Lung (tissue), 12 donors: ENCODE results near the gene IL6R. TPM values are rescaled to one million over a fixed set of nuclear protein-coding genes. Genes with fewer than 3 reads are reported as not detected.

Experiments
- ATAC-seq: fragments of 200-7000 bp; cut with Tn5 transposase; one replicate; pipeline ENCODE4 v1.9.1; 2020; ENCODE audit warnings: moderate number of reproducible peaks; ENCODE audit not compliant: insufficient read depth, low FRiP score
- DNase-seq, 3 donors: peaks; one replicate each; pipeline ENCODE4 v3.0.0-alpha.2; 2013 to 2017
- H3K27ac ChIP-seq, 2 donors: one replicate each; pipeline ENCODE4 v1.5.1; 2013; ENCODE audit warnings: mild to moderate bottlenecking in 2 of 2, moderate library complexity in 2 of 2, control low read depth in 1 of 2, inconsistent platforms in 1 of 2, low read depth in 1 of 2, low read length in 1 of 2
- H3K27me3 ChIP-seq, 3 donors: one replicate each; pipeline ENCODE4 v1.5.1; 2013; ENCODE audit warnings: low read length in 2 of 3; ENCODE audit not compliant: control insufficient read depth in 3 of 3, insufficient read depth in 3 of 3
- H3K36me3 ChIP-seq, 4 donors: one replicate each; pipeline ENCODE4 v1.5.1; 2013; ENCODE audit warnings: low read length in 4 of 4, mild to moderate bottlenecking in 1 of 4, moderate library complexity in 1 of 4; ENCODE audit not compliant: control insufficient read depth in 4 of 4, insufficient read depth in 4 of 4
- H3K4me1 ChIP-seq, 5 donors: one replicate each; pipeline ENCODE4 v1.5.1; 2013; ENCODE audit warnings: low read length in 5 of 5, mild to moderate bottlenecking in 2 of 5, moderate library complexity in 1 of 5; ENCODE audit not compliant: control insufficient read depth in 5 of 5, insufficient read depth in 5 of 5
- H3K4me3 ChIP-seq: one replicate; pipeline ENCODE4 v1.5.1; 2013; ENCODE audit warnings: mild to moderate bottlenecking, control low read depth, moderate library complexity
- H3K9ac ChIP-seq, 2 donors: one replicate each; pipeline ENCODE4 v1.5.1; 2013; ENCODE audit warnings: low read length in 2 of 2, control low read depth in 1 of 2; ENCODE audit not compliant: insufficient read depth in 1 of 2
- H3K9me3 ChIP-seq, 4 donors: one replicate each; pipeline ENCODE4 v1.5.1; 2013; ENCODE audit warnings: low read length in 3 of 4, mild to moderate bottlenecking in 1 of 4, moderate library complexity in 1 of 4; ENCODE audit not compliant: control insufficient read depth in 4 of 4, insufficient read depth in 3 of 4
- CTCF ChIP-seq: IDR thresholded peaks from 2 replicates; pipeline ENCODE4 v1.5.1; 2012; ENCODE audit warnings: mild to moderate bottlenecking; ENCODE audit errors: control extremely low read depth, extremely low read depth
- WGBS, 2 donors: extraction: QIAGEN DNeasy Blood & Tissue Kit; methylation state at CpG; one replicate each; pipeline ENCODE4 v1.1.7; 2013; 5-methylcytosine and 5-hydroxymethylcytosine counted together
- polyA plus RNA-seq, 2 donors: library from polyadenylated mRNA; stranded (reverse); fragments of 200-250 nt; gene quantifications; one replicate each; pipeline ENCODE4 v1.2.1, GENCODE V29; 2013
- total RNA-seq, 2 donors: library from RNA; depleted of rRNA in 1 of 2; stranded (reverse); fragments of >200 nt in 1 of 2; gene quantifications; one replicate each; pipeline ENCODE4 v1.2.1, GENCODE V29; 2014 to 2021
- donor health status: control.
- donor health status: control.
- donor health status: Bipolar disorder and iron deficiency.
- donor health status: healthy.
- donor health status: DM: yes; HTN: yes; CAD: no.

Gene IL6R
- total and polyA plus RNA-seq, 4 donors = 12.3 to 79.7 (median 32.0) TPM

DNA sequence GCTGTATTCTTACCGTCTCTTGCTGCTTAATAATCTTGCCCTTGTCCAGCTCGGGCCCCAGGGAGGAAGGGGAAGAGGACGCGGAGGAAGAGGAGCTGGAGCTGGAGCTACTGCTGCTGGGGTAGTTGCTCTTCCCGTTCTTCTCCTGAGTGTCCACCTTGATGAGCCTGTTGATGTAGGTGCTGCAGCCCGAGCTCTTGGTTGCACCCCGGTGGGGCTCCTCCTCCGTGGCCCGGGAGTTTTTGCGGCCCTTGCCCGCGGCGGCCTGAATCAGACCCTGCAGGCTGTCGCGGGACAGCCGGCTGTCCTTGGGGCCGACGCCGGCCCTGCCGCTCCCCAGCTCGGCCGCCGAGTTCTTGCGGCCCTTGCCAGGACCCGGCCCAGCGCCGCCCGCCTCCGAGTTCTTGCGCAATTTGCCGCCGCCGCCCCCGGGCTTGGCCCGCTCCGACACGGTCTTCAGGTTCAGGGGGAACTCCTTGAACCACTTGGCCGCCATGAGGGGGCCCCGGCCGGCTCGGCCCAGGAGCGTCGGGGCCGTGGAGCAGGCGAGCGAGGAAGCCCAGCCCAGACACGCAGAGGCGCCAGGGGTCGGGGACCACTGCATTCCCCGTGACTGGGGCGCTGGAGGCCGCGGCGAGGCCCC is 96.4 kb downstream of the IL6R start:
- ATAC-seq = peak; percentile 62
- Histone ChIP-seq H3K4me1 (peaks cover 0 to 16% (median 0%) of the 10 kb centered on the region in 5 donors), H3K36me3 (no peaks in the 10 kb centered on the region), H3K9me3 (peaks cover 0 to 9% (median 0%) of the 10 kb centered on the region in 4 donors), H3K27ac (peak overlapping the region; percentile 87 to 88), H3K4me3 (peak overlapping the region; percentile 63), H3K27me3 (peaks cover 0 to 55% (median 52%) of the 10 kb centered on the region in 3 donors), H3K9ac (peak overlapping the region in 1 of 2 donors; percentile 5)
- DNase-seq = peak in 2 of 3 donors; percentile 25 to 46
- no peak for TF ChIP-seq CTCF
- 8 to 9% methylated on average over 54 of the region's 54 CpGs for WGBS, 2 donors

DNA sequence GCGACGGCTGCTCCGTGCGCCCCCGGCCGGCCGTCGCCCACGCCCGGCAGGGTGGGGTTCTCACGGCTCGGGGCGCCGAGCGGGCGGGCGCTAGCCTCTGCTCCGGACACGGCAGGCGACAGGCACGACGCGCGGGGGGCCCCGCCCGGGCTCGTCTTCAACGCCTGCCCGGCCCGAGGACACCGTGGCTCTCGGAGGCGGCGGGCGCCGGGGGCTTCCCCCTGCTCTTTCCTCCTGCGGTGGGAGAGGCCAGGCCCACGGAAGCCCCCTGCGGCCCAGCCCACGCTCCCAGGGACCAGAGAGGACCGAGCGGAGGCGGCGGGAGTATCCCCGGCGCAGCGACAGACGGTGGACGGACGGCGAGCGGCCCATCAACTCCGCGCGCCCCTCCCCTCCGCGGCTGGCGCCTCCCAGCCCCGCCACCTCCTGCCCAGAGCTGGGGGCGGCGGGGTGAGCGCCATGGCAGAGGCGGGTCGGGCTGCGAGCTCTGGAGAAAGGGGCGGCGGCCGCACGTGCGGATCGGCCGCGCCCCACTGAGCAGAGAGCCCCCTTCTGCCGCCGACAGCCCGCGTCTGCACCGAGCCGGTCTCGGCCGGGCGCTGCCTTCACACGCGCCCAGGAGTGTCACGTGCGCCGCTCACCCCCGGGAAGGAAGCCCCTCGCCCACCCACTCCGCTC is 97.1 kb downstream of the IL6R start, which contains the start of the genes SHE and TDRD10:
SHE (minus strand) TSS at position 347 of the 678 bp plus-strand sequence. CDS start 386 bp downstream, outside the sequence.
TDRD10 (plus strand) TSS at position 154 of the 678 bp plus-strand sequence. CDS start 4,685 bp downstream, outside the sequence.
- Histone ChIP-seq H3K9ac (peak within 1 kb of the TSS in 1 of 2 donors; percentile 5), H3K9me3 (peaks cover 0 to 9% (median 0%) of the 10 kb centered on the region in 4 donors), H3K4me1 (peaks cover 0 to 16% (median 0%) of the 10 kb centered on the region in 5 donors), H3K36me3 (no peaks in the 10 kb centered on the region), H3K27me3 (peaks cover 0 to 55% (median 52%) of the 10 kb centered on the region in 3 donors), H3K4me3 (peak within 1 kb of the TSS; percentile 63), H3K27ac (peak within 1 kb of the TSS; percentile 87 to 88)
- 2% methylated on average over 74 to 90 of the region's 90 CpGs for WGBS, 2 donors
- ATAC-seq (peak; percentile 67), DNase-seq (peak in 2 of 3 donors; percentile 32 to 50)
- no peak for TF ChIP-seq CTCF

DNA sequence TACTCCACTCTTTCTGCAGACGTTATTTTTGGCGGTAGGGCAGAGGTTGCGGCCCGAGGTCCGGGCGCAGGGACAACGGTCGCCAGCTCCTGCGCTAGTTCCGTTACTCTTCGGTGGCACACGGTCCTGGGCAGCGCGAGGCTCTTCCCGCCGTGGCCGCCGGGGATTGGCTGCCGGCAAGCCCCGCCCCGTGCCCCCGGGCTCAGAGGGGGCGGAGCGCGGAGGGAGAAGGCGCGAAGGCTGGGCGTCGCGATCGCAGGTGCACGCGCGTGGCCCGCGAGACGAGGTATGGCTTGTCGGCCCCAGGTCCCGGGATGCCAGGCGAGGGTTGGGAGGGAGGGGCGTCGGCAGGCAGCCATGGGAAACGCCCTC is 97.6 kb downstream of the IL6R start:
- H3K4me1 ChIP-seq = peaks cover 0 to 16% (median 0%) of the 10 kb centered on the region in 5 donors
- DNase-seq = no peak
- TF ChIP-seq CTCF = no peak
- peaks cover 0 to 9% (median 0%) of the 10 kb centered on the region in 4 donors for H3K9me3 ChIP-seq
- H3K27ac ChIP-seq = peak overlapping the region in 1 of 2 donors; percentile 87
- no peak overlapping the region for H3K4me3 ChIP-seq
- WGBS, 2 donors = 15 to 24% methylated on average over 42 to 43 of the region's 43 CpGs
- no peaks in the 10 kb centered on the region for H3K36me3 ChIP-seq
- no peak overlapping the region for H3K9ac ChIP-seq
- peak; percentile 8 for ATAC-seq
- H3K27me3 ChIP-seq = peaks cover 0 to 55% (median 52%) of the 10 kb centered on the region in 3 donors
